Measurements from ENCODE around the gene FBXL2.

DNA sequence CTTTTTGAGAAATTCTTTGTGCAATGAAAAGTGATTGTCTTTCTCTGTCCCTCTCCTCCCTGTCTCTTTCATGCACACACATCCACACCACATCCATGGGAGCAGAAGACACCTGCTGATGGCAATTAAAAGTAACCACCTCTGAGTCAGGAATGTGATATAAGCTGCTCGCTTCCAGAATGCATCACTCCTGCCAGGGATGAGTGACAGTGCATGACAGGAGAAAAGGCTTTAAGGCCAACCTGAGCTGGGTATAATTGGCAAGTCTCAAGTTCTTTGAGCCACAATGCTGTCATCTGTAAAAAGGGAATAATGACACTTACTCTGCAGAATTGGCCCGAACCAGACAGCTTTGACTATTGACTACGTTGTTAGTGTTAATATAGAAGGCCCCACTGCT, 103.4 kb downstream of the FBXL2 start:
- TF ChIP-seq POLR2A (IDR thresholded peaks at IDR 0.05): no peak
- TF ChIP-seq, protein P1, sequence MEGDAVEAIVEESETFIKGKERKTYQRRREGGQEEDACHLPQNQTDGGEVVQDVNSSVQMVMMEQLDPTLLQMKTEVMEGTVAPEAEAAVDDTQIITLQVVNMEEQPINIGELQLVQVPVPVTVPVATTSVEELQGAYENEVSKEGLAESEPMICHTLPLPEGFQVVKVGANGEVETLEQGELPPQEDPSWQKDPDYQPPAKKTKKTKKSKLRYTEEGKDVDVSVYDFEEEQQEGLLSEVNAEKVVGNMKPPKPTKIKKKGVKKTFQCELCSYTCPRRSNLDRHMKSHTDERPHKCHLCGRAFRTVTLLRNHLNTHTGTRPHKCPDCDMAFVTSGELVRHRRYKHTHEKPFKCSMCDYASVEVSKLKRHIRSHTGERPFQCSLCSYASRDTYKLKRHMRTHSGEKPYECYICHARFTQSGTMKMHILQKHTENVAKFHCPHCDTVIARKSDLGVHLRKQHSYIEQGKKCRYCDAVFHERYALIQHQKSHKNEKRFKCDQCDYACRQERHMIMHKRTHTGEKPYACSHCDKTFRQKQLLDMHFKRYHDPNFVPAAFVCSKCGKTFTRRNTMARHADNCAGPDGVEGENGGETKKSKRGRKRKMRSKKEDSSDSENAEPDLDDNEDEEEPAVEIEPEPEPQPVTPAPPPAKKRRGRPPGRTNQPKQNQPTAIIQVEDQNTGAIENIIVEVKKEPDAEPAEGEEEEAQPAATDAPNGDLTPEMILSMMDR (IDR thresholded peaks at IDR 0.05): no peak

All from testis (tissue), 2 donors.